ENCODE results near the gene VDR.
A peak's percentile ranks its signal among the peaks of the same experiment; 100 is the strongest.
"Not testable (repeated sequence)": the region's sequence is repeated elsewhere in the genome, so short reads cannot be mapped to it uniquely, and the experiment has no call there.

Gene VDR

DNA sequence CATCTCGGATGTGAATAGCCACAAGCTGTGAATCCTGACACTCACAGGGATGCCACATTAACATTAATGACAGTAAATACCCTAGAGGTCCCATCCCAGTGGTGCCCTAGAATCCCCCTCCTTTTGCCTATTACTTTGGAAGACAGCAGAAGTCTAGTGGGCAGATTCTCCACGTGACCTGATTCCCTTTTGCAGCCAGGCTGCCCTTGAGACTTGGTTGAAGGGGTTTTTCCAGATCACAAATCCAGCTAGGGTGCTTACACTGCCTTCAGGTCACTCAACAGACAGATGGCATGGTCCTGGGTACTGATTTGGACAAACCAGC is 93.8 kb downstream of the VDR start:
- DNase-seq (ENCODE audit: low read depth), result no peak

DNA sequence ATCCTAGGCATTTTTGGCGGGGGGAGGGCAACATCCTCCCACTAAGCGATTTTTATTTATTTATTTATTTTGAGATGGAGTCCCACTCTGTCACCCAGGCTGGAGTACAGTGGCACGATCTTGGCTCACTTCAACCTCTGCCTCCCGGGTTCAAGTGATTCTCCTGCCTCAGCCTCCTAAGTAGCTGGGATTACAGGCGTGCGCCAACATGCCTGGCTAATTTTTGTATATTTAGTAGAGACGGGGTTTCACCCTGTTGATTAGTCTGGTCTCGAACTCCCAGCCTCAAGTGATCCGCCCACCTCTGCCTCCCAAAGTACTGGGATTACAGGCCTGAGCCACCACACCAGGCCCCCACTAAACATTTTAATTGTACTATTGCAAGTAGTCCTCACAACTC is 95.3 kb downstream of the VDR start:
- not testable (repeated sequence) for DNase-seq (ENCODE audit: low read depth); H3K4me3 ChIP-seq (ENCODE audit: low read depth, low read length)

More for the DNA sequence above, 93.8 kb downstream of the VDR start:
- TF ChIP-seq, protein P1, sequence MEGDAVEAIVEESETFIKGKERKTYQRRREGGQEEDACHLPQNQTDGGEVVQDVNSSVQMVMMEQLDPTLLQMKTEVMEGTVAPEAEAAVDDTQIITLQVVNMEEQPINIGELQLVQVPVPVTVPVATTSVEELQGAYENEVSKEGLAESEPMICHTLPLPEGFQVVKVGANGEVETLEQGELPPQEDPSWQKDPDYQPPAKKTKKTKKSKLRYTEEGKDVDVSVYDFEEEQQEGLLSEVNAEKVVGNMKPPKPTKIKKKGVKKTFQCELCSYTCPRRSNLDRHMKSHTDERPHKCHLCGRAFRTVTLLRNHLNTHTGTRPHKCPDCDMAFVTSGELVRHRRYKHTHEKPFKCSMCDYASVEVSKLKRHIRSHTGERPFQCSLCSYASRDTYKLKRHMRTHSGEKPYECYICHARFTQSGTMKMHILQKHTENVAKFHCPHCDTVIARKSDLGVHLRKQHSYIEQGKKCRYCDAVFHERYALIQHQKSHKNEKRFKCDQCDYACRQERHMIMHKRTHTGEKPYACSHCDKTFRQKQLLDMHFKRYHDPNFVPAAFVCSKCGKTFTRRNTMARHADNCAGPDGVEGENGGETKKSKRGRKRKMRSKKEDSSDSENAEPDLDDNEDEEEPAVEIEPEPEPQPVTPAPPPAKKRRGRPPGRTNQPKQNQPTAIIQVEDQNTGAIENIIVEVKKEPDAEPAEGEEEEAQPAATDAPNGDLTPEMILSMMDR (IDR thresholded peaks at IDR 0.05; ENCODE audit: insufficient read depth, low read depth, low read length, missing control alignments), result no peak
- no peak overlapping the region for H3K4me3 ChIP-seq (ENCODE audit: low read depth, low read length)

DNA sequence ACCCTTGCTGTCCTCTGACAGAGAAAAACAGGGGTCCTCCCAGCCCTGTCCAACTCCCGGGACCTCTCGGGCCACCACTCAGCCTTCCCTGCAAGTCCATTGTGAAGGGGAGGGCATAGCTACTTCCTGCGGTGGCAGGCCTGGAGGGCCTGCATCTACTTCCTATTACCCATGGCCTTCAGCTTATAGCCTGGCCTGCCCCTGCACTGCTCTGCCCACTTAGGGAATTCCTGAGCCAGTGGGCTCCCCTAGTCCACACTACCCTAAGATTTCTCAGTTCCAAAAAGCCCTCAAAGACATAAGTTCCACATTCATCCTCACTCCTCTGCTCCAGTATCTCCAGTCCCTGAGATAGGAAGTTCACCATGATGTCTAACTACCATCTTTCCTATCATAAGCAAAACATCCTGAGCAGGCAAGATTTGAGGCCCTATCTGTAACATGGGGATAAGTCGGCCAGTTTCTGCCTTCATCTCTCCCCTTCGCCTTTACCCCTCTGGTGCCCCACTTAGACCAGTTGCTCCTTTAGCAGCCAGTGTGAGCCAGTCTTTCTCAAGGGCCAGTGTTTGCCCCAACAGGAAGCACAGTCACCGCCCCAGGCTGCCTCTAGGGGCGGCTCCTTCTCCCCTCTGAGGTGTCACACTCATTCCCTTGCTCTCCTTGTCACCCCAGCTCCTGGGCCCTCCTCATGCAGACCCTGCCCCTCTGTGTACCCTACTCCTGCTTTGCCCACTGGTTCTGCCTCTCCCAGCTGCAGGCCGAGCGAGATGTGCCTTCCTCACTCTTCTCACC is 96.0 kb downstream of the VDR start:
- DNase-seq (ENCODE audit: low read depth), result peak; percentile 50
- TF ChIP-seq, protein P1 (IDR thresholded peaks at IDR 0.05; ENCODE audit: insufficient read depth, low read depth, low read length, missing control alignments), result peak; percentile 27
- no peak overlapping the region for H3K4me3 ChIP-seq (ENCODE audit: low read depth, low read length)

DNA sequence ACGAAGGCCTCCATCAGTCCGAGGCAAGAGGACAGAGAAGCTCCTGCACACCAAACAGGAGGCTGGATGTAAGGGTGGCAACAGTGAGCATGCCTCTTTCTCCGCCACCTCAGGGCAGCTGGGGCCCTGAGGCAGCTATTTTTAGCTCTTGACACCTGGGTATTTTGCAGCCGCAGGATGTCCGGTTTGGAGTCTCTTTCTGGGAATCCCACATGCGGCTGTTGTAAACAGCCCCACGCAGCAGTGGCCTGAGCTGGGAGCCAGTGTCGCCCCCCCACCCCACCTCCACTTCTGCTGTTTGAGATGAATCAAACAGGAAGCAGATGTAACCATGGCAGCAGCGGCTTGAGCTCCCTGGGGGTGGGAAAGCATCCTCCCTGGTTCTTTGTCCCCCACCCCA is 96.7 kb downstream of the VDR start:
- DNase-seq (ENCODE audit: low read depth), result peak; percentile 68
- no peak overlapping the region for H3K4me3 ChIP-seq (ENCODE audit: low read depth, low read length)
- TF ChIP-seq, protein P1 (IDR thresholded peaks at IDR 0.05; ENCODE audit: insufficient read depth, low read depth, low read length, missing control alignments), result no peak

DNA sequence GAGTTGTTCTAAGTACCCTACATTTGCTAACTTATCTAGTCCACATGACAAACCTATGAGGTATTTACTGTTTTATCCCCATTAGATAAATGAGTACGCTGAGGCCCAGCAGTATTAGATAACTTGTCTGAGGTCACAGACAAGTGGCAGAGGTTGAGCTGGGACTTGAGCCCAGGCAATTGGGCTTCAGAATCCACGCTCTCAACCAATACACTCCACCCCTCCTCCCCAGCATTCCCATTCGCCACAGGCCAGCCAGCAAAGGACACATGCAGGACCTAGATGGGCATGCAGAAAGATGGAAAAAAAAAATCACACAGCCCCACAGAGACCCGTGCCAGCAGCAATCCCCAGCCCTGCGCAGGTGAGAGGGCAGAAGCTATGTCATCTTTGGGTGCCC is 97.5 kb downstream of the VDR start:
- TF ChIP-seq, protein P1 (IDR thresholded peaks at IDR 0.05; ENCODE audit: insufficient read depth, low read depth, low read length, missing control alignments), result no peak
- no peak for DNase-seq (ENCODE audit: low read depth)
- H3K4me3 ChIP-seq (ENCODE audit: low read depth, low read length), result no peak overlapping the region

DNA sequence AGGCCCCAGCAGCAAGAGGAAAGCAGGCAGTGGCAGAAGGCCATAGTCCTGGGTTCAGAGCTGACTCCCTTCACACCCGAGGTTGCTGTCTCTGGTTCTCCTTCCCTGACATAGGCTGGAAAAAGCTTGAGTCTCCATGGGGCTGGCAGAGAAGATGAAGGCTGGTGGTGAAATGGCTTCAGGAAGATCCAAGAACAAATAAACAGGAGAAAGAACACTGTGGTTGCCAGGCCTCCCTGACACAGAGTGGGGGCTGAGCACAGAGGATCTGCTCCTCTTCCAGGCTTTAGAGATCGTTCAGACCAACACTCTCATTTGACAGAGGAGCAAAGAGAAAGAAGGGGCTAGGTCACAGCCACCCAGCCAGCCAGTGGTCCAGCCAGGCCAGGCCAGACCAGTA is 99.4 kb downstream of the VDR start:
- no peak overlapping the region for H3K4me3 ChIP-seq (ENCODE audit: low read depth, low read length)
- TF ChIP-seq, protein P1 (IDR thresholded peaks at IDR 0.05; ENCODE audit: insufficient read depth, low read depth, low read length, missing control alignments), result no peak
- DNase-seq (ENCODE audit: low read depth), result no peak

DNA sequence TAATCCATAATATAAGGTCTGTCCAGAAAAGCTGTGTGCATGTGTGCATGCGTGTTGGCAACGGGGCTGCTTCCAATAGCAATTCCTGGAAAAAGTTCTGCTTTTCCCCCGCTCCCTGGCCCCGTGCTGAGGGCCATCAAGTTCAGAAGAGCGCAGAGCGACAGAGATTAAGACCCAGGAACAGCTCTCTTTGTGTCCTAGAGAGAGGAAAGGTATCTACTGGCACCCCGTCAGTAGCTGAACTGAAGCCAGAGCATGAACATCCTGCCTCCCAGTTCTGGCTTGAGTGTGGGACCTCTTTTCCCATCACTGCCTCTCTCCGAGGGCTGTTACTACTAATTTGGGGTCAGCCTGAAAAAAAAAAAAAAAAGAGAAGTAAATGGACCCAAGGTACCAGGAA is 100.6 kb downstream of the VDR start:
- DNase-seq (ENCODE audit: low read depth), result no peak
- no peak overlapping the region for H3K4me3 ChIP-seq (ENCODE audit: low read depth, low read length)
- TF ChIP-seq, protein P1 (IDR thresholded peaks at IDR 0.05; ENCODE audit: insufficient read depth, low read depth, low read length, missing control alignments), result no peak

All from GM12865 (cell line).